Measurements from ENCODE around the gene ARID3A.
A peak's percentile ranks its signal among the peaks of the same experiment; 100 is the strongest.

ARID3A gene

DNA sequence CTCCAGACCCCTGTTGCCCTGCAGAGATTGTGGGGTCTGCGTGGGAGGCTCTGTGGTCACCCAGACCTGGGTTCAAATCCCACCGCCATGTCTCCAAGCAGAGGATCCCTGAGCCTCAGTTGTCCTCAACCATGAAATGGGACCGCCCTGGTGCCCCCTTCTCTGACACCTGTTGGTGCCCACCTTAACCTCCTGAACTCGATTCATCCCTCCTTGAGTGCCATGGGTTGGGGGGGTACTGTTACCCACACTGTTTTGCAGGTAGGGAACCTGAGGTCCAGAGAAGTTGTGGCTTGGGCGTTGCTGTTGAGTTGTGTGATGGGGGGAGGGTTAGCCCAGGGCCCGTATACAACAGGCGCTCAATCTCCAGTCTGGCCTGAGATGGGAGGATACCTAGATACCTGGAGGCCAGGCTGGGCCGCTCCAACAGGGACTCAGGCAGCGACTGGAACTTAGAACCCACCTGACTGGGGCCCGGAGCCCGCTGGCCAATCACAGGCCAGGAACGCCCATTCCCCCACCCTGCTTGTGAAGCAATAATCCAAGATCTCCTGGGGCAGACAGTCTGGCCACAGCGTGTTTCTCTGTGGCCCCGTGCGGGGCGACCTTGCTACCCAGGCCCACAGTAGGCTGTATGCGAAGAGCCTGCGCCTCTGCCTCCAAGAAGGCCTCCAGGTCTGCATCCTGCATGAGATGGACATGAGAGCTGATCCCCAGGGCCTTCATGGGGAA is 2.8 kb downstream of the ARID3A start:
- TF ChIP-seq, protein P1, sequence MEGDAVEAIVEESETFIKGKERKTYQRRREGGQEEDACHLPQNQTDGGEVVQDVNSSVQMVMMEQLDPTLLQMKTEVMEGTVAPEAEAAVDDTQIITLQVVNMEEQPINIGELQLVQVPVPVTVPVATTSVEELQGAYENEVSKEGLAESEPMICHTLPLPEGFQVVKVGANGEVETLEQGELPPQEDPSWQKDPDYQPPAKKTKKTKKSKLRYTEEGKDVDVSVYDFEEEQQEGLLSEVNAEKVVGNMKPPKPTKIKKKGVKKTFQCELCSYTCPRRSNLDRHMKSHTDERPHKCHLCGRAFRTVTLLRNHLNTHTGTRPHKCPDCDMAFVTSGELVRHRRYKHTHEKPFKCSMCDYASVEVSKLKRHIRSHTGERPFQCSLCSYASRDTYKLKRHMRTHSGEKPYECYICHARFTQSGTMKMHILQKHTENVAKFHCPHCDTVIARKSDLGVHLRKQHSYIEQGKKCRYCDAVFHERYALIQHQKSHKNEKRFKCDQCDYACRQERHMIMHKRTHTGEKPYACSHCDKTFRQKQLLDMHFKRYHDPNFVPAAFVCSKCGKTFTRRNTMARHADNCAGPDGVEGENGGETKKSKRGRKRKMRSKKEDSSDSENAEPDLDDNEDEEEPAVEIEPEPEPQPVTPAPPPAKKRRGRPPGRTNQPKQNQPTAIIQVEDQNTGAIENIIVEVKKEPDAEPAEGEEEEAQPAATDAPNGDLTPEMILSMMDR (IDR thresholded peaks at IDR 0.05; ENCODE audit: borderline replicate concordance, insufficient read depth, low read depth, low read length) = no peak
- no peak overlapping the region for H3K4me3 ChIP-seq (ENCODE audit: low read depth, low read length)

DNA sequence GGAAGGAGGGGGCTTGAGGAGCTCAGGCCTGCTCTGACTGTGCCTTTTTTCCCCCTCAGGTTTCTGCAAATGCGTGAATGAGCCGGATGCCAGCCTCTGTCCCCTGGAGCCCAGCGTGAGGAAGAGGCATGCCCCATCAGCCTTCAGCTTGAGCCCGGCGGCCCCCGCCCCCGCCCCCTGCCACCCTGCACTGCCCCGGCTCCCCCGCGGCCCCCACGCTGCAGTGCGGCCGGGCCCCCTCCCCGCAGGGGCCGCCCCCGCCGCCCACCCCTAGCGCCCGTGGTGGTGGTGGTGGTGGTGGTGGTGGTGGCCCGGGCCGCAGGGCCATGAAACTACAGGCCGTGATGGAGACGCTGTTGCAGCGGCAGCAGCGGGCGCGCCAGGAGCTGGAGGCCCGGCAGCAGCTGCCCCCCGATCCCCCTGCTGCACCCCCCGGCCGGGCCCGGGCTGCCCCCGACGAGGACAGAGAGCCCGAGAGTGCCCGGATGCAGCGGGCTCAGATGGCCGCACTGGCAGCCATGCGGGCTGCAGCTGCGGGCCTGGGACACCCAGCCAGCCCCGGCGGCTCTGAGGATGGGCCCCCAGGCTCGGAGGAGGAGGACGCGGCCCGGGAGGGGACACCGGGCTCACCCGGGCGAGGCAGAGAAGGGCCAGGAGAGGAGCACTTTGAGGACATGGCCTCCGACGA is 3.5 kb downstream of the ARID3A start:
- TF ChIP-seq, protein P1 (IDR thresholded peaks at IDR 0.05; ENCODE audit: borderline replicate concordance, insufficient read depth, low read depth, low read length) = no peak
- H3K4me3 ChIP-seq (ENCODE audit: low read depth, low read length) = no peak overlapping the region

DNA sequence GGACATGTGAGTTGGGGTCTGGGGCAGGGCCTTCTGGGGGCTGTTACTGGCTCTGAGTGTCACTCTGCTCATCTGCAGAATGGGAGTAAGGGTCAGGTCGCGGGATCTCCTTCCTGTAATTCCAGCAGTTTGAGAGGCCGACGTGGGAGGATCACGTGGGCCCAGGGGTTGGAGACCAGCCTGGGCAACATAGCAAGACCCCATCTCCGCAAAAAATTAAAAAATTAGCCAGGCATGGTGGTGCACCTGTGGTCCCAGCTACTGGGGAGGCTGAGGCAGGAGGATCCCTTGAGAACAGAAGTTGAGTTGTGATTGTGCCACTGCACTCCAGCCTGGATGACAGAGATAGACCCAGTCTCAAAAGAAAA is 4.0 kb downstream of the ARID3A start:
- TF ChIP-seq, protein P1 (IDR thresholded peaks at IDR 0.05; ENCODE audit: borderline replicate concordance, insufficient read depth, low read depth, low read length) = no peak
- no peak overlapping the region for H3K4me3 ChIP-seq (ENCODE audit: low read depth, low read length)

DNA sequence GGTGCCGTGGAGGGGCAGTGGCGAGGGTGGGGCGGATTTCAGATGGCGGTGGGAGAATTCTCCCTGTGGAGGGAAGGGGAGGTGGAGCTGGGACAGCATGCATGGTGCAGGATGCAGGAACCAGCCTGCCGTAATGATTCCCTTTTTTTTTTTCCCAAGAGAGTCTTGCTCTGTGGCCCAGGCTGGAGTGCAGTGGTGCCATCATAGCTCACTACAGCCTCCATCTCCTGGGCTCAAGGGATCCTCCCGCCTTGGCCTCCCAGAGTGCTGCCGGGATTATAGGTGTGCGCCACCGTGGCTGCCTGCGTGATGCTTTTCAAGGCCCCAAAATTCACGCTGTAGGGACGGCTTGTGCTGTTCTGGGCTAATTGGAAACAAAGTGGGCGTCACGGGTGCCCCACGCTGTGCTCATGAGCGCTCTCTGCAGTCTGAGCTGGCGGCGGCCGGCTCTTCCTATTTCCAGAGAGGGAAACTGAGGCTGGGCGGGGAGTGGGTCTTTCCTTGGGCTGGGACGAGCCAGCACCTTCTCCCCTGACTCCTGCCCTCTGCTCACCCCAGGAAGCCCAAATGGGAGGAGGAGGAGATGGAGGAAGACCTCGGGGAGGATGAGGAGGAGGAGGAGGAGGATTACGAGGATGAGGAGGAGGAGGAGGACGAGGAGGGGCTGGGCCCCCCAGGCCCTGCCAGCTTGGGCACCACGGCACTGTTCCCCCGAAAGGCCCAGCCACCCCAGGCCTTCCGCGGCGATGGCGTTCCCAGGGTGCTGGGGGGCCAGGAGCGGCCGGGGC is 6.2 kb downstream of the ARID3A start:
- TF ChIP-seq, protein P1 (IDR thresholded peaks at IDR 0.05; ENCODE audit: borderline replicate concordance, insufficient read depth, low read depth, low read length) = no peak
- H3K4me3 ChIP-seq (ENCODE audit: low read depth, low read length) = peak overlapping the region; percentile 2

DNA sequence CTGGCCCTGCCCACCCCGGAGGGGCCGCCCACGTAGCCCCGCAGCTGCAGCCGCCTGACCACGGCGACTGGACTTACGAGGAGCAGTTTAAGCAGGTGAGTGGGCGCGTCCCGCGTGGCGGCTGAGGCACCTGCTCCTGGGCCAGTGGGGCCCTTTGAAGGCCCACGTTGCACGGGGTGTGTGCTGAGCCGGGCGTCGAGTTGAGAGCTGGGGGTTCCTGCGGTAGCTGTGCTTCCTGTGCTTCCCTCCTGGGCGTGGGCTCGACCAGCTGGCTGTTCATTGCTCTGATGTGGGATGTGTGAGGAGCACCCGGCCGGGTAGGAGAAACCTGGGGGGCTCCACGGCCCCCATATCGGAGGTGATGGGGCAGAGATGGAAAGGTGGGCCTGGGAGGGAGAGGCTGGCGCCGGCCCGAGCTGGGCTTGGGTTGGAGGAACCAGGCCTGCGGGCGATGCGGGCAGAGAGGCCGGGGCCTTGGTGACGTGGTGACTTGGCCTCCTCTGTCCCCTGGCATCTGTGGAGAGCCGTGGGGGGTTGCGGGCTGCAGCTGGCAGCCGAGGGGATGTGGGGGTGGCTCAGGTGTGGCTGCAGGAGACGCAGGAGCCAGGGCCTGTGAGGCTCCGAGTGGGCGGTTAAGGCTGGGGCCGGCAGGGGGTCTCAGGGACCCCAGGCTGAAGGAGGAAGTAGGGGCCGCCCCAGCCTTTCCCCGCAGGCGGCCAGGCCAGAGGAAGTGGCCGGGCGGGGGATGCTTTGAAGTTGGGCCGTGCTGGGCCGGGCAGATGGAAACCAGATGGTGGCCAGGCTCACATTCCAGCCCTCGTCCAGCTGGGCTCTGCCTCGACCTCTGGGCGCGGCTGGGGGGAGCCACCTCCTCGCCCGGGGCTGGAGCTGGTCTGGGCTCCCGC is 7.1 kb downstream of the ARID3A start:
- peak overlapping the region; percentile 23 for H3K4me3 ChIP-seq (ENCODE audit: low read depth, low read length)
- TF ChIP-seq, protein P1 (IDR thresholded peaks at IDR 0.05; ENCODE audit: borderline replicate concordance, insufficient read depth, low read depth, low read length) = no peak

DNA sequence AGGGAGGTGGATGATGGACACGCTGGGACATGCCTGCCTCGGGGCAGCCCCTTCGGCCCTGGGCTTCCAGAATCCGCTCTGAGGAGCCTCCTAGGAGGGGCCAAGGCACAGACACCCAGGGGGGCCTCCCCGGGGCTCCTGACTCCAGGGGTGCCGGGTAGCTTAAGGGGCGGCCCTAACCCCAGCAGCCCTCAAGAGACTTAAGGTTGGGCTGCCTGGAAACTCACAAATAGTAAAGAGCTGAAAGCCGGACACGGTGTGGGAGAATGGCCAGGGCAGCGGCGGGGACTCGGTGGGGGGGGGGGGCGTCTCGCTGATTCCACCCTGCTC is 7.7 kb downstream of the ARID3A start:
- no peak overlapping the region for H3K4me3 ChIP-seq (ENCODE audit: low read depth, low read length)
- TF ChIP-seq, protein P1 (IDR thresholded peaks at IDR 0.05; ENCODE audit: borderline replicate concordance, insufficient read depth, low read depth, low read length) = no peak

All from GM12875 (cell line).